ENCODE results near the gene IKZF3.

DNA sequence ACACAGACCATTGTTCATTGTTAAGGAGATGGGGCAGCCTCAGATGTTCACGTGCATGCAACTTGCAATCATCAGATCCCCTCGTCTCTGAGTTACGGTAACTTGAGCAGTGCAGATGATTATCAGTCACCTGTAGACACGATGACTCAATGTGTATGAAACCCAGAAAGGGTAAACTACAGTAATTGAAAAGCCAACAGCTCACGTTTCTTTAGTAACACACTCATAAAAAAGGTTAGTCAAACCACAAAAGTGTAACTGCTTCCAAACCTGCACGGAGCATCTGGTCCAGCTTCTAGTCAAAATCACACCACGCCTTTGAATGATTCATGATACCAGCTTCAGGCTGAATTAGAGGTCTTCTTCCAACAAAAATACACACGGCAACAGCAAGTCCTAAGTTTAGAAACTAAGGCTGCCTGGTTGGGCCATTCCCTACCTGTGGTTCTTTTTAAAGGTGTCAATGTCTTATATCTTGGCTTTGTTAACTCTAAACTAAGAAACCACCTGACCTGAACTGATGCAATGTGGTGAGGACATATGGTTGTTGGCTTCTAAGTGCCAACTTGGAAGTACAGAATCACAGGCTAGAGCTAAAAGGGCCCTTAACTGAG, 94.0 kb downstream of the IKZF3 start:
- TF ChIP-seq POLR2A (IDR thresholded peaks at IDR 0.05) (no peak), EP300 (IDR thresholded peaks at IDR 0.05) (no peak)
- TF ChIP-seq, protein P1, sequence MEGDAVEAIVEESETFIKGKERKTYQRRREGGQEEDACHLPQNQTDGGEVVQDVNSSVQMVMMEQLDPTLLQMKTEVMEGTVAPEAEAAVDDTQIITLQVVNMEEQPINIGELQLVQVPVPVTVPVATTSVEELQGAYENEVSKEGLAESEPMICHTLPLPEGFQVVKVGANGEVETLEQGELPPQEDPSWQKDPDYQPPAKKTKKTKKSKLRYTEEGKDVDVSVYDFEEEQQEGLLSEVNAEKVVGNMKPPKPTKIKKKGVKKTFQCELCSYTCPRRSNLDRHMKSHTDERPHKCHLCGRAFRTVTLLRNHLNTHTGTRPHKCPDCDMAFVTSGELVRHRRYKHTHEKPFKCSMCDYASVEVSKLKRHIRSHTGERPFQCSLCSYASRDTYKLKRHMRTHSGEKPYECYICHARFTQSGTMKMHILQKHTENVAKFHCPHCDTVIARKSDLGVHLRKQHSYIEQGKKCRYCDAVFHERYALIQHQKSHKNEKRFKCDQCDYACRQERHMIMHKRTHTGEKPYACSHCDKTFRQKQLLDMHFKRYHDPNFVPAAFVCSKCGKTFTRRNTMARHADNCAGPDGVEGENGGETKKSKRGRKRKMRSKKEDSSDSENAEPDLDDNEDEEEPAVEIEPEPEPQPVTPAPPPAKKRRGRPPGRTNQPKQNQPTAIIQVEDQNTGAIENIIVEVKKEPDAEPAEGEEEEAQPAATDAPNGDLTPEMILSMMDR (IDR thresholded peaks at IDR 0.05), result no peak

Data from stomach (tissue), 4 donors.